ENCODE data around the gene TCAIM. TPM values are rescaled to one million over a fixed set of nuclear protein-coding genes. Genes with fewer than 3 reads are reported as not detected.

The TCAIM gene
- total RNA-seq, 1 experiment from 2014 or later = 35.3 TPM

- DNase-seq (ENCODE audit: extremely low read depth, low read depth) = no peak
Observed at GRCh38 chr3:44442596-44443309, 104.2 kb downstream of the TCAIM start.

- no peak for DNase-seq (ENCODE audit: extremely low read depth, low read depth)
Observed at GRCh38 chr3:44444437-44444836, 105.9 kb downstream of the TCAIM start.

GRCh38 chr3:44444896-44445691 is 106.5 kb downstream of the TCAIM start:
- no peak for DNase-seq (ENCODE audit: extremely low read depth, low read depth)

- no peak for DNase-seq (ENCODE audit: extremely low read depth, low read depth)
Observed at GRCh38 chr3:44445786-44446185, 107.2 kb downstream of the TCAIM start.

- DNase-seq (ENCODE audit: extremely low read depth, low read depth) = no peak
Observed at GRCh38 chr3:44446929-44447328, 108.4 kb downstream of the TCAIM start.

GRCh38 chr3:44451441-44451840 is 112.9 kb downstream of the TCAIM start:
- DNase-seq (ENCODE audit: extremely low read depth, low read depth) = no peak

- DNase-seq (ENCODE audit: extremely low read depth, low read depth) = no peak
Observed at GRCh38 chr3:44454258-44454657, 115.7 kb downstream of the TCAIM start.

- DNase-seq (ENCODE audit: extremely low read depth, low read depth) = no peak
Observed at GRCh38 chr3:44455318-44455717, 116.8 kb downstream of the TCAIM start.

Other genes starting within 250 kb of the TCAIM start
- gene TOPAZ1, start 96.9 kb upstream of the TCAIM start, total RNA-seq (2014; rRNA removed; shearing (Covaris generic)) = not detected in 2 replicates
- 2.7 and 3.0 TPM in 2 replicates for gene ZNF445, start 138.9 kb downstream of the TCAIM start, total RNA-seq (2014; rRNA removed; shearing (Covaris generic))
- gene ZKSCAN7, start 216.4 kb downstream of the TCAIM start, total RNA-seq (2014; rRNA removed; shearing (Covaris generic)) = 2.1 and 2.5 TPM in 2 replicates
- gene ZNF660, start 246.2 kb downstream of the TCAIM start, total RNA-seq (2014; rRNA removed; shearing (Covaris generic)) = 0.12 TPM in 1 of 2 replicates, not detected in the other